ENCODE data around the gene GPX5.

GPX5 gene

GRCh38 chr6:28525496-28526039, at the start of gene GPX5:
TSS of gene GPX5 (plus strand) at chr6:28525881. CDS start at chr6:28526014, 133 bp downstream.
- TF ChIP-seq CTCF (IDR thresholded peaks at IDR 0.05) = no peak
- no peaks in the 10 kb centered on the region for H3K9me3 ChIP-seq
- H3K4me1 ChIP-seq = no peaks in the 10 kb centered on the region
- H3K4me3 ChIP-seq = no peak within 1 kb of the TSS
- H3K27me3 ChIP-seq = peaks cover 0 to 5% of the 10 kb centered on the region in 2 donors
- intact Hi-C loops (cut with DNase I; ENCODE audit: low total_unique reads) = no loop called here
- H3K36me3 ChIP-seq = no peaks in the 10 kb centered on the region
- H3K27ac ChIP-seq = no peak within 1 kb of the TSS
- DNase-seq = no peak

GRCh38 chr6:28478518-28478917, 47.2 kb upstream of the GPX5 start:
- Histone ChIP-seq H3K36me3 (no peaks in the 10 kb centered on the region), H3K4me3 (no peak overlapping the region), H3K27me3 (peaks cover 0 to 14% of the 10 kb centered on the region in 2 donors), H3K9me3 (peaks cover 0 to 3% (median 0%) of the 10 kb centered on the region in 3 donors), H3K4me1 (no peaks in the 10 kb centered on the region), H3K27ac (no peak overlapping the region)
- TF ChIP-seq CTCF (IDR thresholded peaks at IDR 0.05) = no peak
- no peak for DNase-seq
- intact Hi-C loops (cut with DNase I; ENCODE audit: low total_unique reads) = no loop called here

- no peak for DNase-seq
- Histone ChIP-seq H3K36me3 (no peaks in the 10 kb centered on the region), H3K9me3 (peaks cover 0 to 3% (median 0%) of the 10 kb centered on the region in 3 donors), H3K27me3 (peaks cover 0 to 17% of the 10 kb centered on the region in 2 donors), H3K27ac (no peak overlapping the region), H3K4me3 (no peak overlapping the region), H3K4me1 (no peaks in the 10 kb centered on the region)
- intact Hi-C loops (cut with DNase I; ENCODE audit: low total_unique reads) = no loop called here
- no peak for TF ChIP-seq CTCF (IDR thresholded peaks at IDR 0.05)
These were observed 45.3 kb upstream of the GPX5 start for GRCh38 chr6:28480253-28480932.

GRCh38 chr6:28485482-28485881, 40.2 kb upstream of the GPX5 start:
- H3K27ac ChIP-seq = no peak overlapping the region
- intact Hi-C loops (cut with DNase I; ENCODE audit: low total_unique reads) = no loop called here

GRCh38 chr6:28486533-28486932, 39.1 kb upstream of the GPX5 start:
- Histone ChIP-seq H3K9me3 (no peaks in the 10 kb centered on the region), H3K4me3 (no peak overlapping the region), H3K36me3 (no peaks in the 10 kb centered on the region), H3K27me3 (peaks cover 0 to 27% of the 10 kb centered on the region in 2 donors), H3K4me1 (peaks cover 0 to 11% (median 5%) of the 10 kb centered on the region in 4 donors), H3K27ac (no peak overlapping the region)
- intact Hi-C loops (cut with DNase I; ENCODE audit: low total_unique reads) = no loop called here
- no peak for DNase-seq
- no peak for TF ChIP-seq CTCF (IDR thresholded peaks at IDR 0.05)

More at GRCh38 chr6:28485482-28485881, 40.2 kb upstream of the GPX5 start:
- TF ChIP-seq CTCF (IDR thresholded peaks at IDR 0.05) = no peak
- DNase-seq = no peak
- H3K36me3 ChIP-seq = no peaks in the 10 kb centered on the region
- no peaks in the 10 kb centered on the region for H3K9me3 ChIP-seq
- H3K27me3 ChIP-seq = peaks cover 0 to 16% of the 10 kb centered on the region in 2 donors
- peaks cover 0 to 11% (median 5%) of the 10 kb centered on the region in 4 donors for H3K4me1 ChIP-seq
- H3K4me3 ChIP-seq = no peak overlapping the region
